Measurements from ENCODE around the gene DDX52. TPM values are rescaled to one million over a fixed set of nuclear protein-coding genes. Genes with fewer than 3 reads are reported as not detected.

DDX52 gene
- total RNA-seq, 1 experiment from 2014 or later, result 31.9 TPM

- TF ChIP-seq SP1 (CRISPR knock-in tag; conservative IDR thresholded peaks at IDR 0.05) (peak; percentile 97), ERG (CRISPR knock-in tag; IDR thresholded peaks at IDR 0.05) (peak; percentile 87; the same call in 1 of the 2 replicates), MYBL2 (CRISPR knock-in tag; IDR thresholded peaks at IDR 0.05) (peak; percentile 83; the same call in 1 of the 2 replicates), ATF6 (CRISPR knock-in tag; IDR thresholded peaks at IDR 0.05) (no peak), GRHL2 (CRISPR knock-in tag; IDR thresholded peaks at IDR 0.05; ENCODE audit: insufficient replicate concordance, severe bottlenecking) (no peak), CDX4 (CRISPR knock-in tag; IDR thresholded peaks at IDR 0.05; ENCODE audit: borderline replicate concordance) (no peak), PRRX2 (CRISPR knock-in tag; IDR thresholded peaks at IDR 0.05) (peak; percentile 95), MLX (CRISPR knock-in tag; IDR thresholded peaks at IDR 0.05) (no peak), GTF2I (CRISPR knock-in tag; conservative IDR thresholded peaks at IDR 0.05) (no peak), ESRRA (CRISPR knock-in tag; IDR thresholded peaks at IDR 0.05; ENCODE audit: borderline replicate concordance) (peak; percentile 67; the same call in 1 of the 2 replicates), ZNF425 (CRISPR knock-in tag; conservative IDR thresholded peaks at IDR 0.05) (no peak), NR2C2 (CRISPR knock-in tag; IDR thresholded peaks at IDR 0.05) (peak; percentile 86), MXD4 (CRISPR knock-in tag; IDR thresholded peaks at IDR 0.05; ENCODE audit: borderline replicate concordance) (no peak), NR3C1 (CRISPR knock-in tag; conservative IDR thresholded peaks at IDR 0.05; ENCODE audit: low read depth) (0 out of 2 replicates have a peak, but pooled peaks have one; percentile 52), STAT6 (CRISPR knock-in tag; conservative IDR thresholded peaks at IDR 0.05; ENCODE audit: low read depth) (0 out of 2 replicates have a peak, but pooled peaks have one; percentile 45), TEAD1 (CRISPR knock-in tag; IDR thresholded peaks at IDR 0.05) (peak; percentile 89; the same call in 1 of the 2 replicates), ZBTB43 (CRISPR knock-in tag; IDR thresholded peaks at IDR 0.05) (no peak), EMX1 (CRISPR knock-in tag; IDR thresholded peaks at IDR 0.05) (peak; percentile 93), ZNF423 (CRISPR knock-in tag; IDR thresholded peaks at IDR 0.05) (peak; percentile 10; the same call in 1 of the 2 replicates), TEAD4 (CRISPR knock-in tag; IDR thresholded peaks at IDR 0.05) (no peak), USF2 (CRISPR knock-in tag; IDR thresholded peaks at IDR 0.05) (peak; percentile 100), TP53 (CRISPR knock-in tag; IDR thresholded peaks at IDR 0.05) (peak; percentile 84), KAT7 (CRISPR knock-in tag; IDR thresholded peaks at IDR 0.05; ENCODE audit: borderline replicate concordance) (0 out of 2 replicates have a peak, but pooled peaks have one; percentile 5), RORB (CRISPR knock-in tag; IDR thresholded peaks at IDR 0.05) (no peak), JUN (CRISPR knock-in tag; IDR thresholded peaks at IDR 0.05) (peak; percentile 33; the same call in 1 of the 2 replicates)
These were observed 33.8 kb downstream of the DDX52 start, which contains the start of gene SYNRG (continued) for GRCh38 chr17:37609170-37610040.

Measured in WTC11 (cell line).